GM21786 (cell line): ENCODE measurements around the gene HMGCS2.
"Not testable (repeated sequence)": the region's sequence is repeated elsewhere in the genome, so short reads cannot be mapped to it uniquely, and the experiment has no call there.

Experiments
- ATAC-seq: cut with Tn5 transposase; IDR thresholded peaks from one replicate; pipeline ENCODE4 v1.9.1; 2021; ENCODE audit not compliant: unreplicated experiment

Gene HMGCS2

DNA sequence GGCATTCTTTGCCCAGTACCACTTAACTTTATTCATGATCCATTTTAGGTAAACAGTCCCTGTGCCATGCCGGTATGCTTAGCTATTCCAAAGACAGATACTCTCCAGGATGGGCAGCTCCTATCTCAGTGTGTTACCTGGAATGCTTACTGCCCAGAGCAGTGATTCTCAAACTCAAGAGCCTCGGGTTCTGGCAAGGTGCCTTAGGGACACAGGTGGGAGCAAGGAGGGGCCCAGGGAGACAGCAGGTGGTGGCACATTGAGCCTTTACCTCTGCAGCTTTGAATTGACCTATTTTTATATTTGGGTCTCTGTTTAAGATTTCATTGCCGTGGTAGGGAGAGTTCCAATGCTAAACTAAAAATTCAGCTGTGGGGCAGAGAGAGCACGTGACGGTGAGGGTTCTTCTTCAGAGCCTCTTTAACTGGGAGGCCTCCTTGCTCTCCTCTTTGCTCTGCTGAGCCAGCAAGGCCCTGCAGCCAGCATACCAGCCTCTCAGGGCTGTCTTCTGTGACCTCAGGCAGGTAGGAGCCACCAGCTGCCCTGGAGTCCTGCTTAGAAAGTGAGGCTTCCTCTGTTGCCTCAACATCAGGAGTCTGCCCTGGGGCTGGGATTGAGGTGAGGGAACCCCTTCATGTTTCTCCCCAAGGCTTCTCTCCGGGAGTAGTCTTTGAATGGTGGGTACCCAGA lies 36.8 kb downstream of the HMGCS2 start:
- ATAC-seq, result no peak

DNA sequence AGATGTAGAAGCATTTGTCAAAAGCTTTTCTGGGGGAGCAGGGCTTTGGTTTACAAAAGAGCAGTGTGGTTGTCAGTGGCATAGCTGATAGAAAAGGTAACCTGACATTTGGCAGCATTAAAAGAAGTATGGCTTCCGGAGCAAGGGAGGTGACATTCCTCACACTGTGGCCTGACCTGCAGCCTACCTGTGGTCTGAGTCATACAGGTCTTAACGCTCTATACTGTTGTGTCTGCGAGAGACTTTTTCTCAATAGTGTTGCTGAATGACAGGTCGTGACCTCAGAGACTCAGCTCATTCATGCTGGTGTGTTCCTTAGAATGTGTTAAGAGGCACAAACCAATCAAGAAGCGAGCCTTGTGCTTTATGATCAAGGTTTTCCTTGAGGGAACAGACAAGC lies 37.6 kb downstream of the HMGCS2 start:
- no peak for ATAC-seq

DNA sequence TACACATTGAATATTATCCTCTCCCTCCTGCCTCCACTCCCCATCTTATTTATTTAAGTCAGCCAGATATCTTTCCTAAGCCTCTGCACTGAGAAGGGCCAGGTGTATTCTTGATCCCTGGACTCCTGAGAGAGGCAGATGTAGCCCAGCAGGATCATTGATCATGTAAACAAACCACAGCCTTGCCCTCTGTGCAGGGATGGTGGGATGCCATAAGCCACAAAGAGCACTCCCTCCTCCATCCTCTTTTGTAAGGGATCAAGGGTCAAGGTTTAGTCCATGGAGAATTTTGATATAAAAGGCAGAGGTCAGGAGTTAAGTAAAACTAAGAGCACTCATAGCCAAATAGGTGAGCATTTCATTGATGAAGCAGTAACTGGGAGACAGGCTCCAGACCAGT lies 39.7 kb downstream of the HMGCS2 start:
- ATAC-seq, result no peak

DNA sequence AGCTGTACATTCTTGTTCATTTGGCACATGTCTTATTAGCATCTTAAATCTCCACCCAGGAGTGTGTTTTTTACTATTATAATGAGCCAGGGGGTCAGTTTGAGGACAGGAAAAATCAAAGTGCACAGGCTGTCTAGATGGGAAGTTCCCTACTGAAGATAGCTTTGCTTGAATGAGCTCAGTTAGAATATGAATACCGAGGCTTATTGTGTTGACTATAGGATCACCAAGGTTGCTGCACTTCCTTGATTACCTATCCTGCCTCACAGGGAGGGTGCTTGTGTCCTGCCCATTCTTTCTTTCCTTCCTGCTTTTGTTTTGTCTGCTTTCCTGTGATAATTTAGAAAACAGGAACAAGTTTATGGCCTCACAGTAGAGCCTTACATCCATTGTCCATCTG lies 40.7 kb downstream of the HMGCS2 start:
- ATAC-seq, result no peak

DNA sequence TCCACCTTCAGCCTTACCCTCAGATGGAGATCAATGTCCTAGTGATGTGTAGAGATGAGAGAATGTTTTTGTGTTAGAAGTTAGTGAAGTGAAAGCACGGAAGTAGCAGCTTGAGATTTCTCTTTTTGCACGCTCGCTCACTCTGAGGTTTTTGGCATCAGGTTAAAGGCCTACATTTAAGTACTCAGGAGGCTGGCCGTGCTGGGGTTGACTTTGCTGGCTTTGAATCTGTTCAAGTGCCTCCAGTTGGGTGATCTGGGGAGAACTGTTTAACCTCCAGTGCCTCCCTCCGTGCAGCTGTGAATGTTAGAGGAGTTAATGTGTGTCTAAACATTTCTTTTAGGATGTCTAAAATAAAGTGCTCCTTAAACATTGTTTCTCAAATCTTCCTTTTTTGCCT lies 43.1 kb downstream of the HMGCS2 start:
- no peak for ATAC-seq

DNA sequence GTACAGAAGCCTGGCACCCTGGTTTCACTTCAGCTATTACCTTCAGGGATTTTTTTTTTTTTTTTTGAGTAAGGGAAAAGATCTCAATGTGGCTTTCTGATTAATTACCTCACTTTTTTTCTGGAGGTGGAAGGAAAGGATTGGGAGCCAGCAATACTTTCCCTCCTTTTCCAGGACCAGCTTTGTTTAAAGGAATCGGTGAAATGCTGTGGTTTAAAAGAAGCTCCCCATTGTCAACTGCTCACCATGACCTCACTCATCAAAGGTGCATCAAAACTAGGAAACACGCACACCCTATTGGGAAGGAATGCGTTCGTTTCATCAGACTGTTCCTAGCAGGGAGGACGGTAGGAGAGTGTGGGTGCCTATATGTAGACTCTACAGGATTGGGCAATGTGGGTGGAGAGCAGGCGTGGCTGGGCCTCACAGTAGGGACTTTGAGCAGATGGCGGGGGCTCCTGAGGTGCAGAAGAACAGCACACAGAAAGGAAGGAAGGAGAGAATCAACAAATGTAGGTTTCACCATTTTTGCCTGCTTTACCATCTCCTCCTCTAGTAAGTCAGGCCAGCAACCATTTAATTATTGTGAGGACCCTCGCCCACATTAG lies 44.0 kb downstream of the HMGCS2 start:
- ATAC-seq, result no peak

DNA sequence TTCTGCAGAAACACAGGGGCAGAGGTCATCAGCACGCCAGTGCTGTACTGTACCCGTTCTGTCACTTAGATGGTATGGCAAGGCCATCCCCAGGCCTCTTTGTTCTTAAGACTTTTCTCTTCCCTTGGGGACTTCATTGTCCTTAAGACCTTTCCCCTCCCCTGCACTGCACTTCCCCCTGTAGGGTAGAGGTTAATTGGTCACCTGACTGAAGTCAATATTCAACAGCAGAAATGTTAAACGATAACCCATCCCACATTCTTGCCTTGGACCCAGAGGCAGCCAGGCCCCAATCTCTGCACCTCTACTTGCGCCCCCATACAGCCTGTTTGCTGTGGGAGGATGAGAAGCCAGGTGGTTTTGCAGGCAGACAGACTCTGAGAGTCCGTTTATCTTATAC lies 46.8 kb downstream of the HMGCS2 start:
- no peak for ATAC-seq

DNA sequence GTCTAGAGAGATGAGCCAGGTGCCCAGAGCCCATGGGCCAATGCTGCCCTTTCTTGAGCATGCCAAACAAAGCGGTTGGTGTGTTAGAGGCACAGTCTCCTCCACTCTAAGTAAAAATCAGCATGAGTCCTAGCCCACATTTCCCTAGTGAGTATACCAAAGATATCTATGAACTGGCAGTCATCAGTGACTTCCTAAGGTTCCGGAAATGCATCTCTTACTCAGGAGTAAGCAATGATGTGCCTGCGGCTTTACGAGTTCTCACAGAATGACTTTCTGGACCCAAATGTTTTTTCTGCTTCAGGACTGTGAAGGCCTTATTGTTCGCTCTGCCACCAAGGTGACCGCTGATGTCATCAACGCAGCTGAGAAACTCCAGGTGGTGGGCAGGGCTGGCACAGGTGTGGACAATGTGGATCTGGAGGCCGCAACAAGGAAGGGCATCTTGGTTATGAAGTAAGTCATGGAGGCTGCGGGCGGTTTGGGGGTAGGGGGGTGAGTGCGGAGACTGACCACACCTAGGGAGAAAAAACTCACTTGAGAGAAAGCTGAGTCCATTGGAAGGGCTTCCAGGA lies 47.8 kb downstream of the HMGCS2 start:
- ATAC-seq, result no peak

DNA sequence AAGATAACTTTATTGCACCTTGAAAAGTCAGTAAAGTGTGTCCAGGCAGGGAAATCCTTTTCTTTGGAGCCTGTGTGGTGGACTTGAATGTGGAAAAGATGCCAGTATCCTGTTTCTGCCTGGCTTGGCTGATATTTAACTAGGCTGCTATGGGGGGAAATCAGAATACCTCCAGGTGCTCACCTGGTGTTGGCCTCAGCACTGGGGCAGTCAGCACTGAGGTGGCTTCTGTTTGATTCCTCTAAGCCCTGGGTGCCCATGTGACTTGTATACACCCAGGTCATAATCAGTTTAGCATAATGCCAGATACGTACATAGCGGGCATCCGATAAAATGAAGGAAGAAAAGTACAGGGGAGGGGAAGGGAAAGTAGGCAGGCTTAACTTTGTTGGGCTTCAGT lies 49.7 kb downstream of the HMGCS2 start:
- no peak for ATAC-seq

DNA sequence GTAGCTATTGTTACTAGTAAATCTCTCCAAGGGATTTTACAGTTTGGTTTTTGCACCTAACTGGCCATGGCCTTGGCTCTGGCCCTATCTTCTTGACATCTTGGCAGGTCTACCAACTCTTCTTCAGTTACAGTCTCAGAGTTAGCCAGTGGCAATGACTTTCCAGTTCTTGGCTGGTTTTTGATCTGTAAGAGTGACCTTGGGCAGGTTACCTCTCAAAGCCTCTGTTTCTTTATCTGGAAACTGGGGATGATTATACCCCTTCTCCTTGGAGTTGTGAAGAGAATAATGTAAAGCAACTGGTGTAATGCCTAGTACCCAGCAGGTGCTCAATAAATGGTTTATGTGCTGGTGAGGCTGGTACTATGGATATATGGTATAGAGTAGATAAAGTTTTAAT lies 50.3 kb downstream of the HMGCS2 start:
- no peak for ATAC-seq

DNA sequence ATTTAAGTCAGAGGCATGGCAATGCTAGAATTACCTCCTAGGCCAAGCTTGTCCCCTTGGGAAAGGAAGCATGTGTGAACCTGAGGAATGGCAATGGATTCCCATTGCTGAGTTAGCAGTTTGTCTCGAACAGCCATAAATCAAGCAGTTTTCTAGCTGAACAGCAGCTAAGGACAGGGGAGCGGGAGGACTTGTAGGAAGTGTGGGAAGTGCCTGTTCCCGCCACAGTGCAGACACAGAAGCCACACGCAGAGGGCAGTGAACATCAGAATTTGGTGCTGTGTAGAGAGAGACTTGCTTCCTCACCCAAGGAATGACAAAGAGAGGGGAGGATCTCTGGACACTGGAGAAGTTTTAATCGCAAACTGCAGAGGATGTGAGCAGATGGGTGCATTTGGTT lies 53.2 kb downstream of the HMGCS2 start:
- ATAC-seq, result no peak

DNA sequence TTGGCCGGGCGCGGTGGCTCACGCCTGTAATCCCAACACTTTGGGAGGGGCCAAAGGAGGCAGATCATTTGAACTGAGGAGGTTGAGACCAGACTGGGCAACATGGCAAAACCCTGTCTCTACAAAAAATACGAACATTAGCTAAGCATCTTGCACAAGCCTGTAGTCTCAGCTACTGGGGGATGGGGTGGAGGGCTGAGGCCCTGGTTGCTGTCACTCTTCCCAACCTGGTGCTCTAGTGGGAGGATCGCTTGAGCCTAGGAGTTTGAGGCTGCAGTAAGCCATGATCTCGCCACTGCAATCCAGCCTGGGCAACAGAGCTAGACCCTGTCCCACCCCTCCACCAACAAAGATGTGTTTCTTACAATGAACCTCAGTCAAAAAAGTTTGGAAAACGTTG lies 54.1 kb downstream of the HMGCS2 start:
- no peak for ATAC-seq

DNA sequence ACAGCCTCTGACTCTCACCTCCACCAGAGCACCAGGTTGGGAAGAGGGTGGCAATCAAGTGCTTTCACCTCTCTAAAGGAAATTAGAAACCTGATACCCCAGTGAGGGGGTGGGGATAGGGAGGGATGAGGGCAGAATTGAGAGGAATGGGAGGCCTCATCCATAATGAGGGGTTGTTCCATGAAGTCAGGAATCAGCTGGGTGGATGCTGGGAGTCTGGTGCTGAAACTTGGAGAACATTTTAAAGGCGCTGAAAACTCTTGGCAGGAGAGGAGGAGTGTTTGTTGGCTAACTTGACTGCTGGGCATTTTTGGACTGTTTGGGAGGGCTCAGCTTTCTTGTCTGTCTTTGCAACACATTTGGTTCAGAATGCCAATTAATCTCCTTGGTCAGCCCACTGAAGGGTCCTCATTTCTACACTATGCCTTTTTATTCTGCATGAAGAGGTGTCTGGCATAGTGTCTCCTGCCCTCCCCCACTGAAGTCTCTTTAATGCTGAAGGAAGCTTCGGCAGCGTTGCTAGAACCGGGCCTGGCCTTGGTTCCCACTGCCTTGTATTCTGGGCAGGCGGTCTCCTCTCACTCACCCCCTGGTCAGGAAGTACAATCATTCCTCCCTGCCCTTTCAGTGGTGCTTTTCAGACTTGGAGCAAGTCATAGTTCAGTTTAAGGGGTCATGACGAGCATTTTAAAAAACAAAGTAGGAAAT lies 54.8 kb downstream of the HMGCS2 start:
- ATAC-seq, result no peak

DNA sequence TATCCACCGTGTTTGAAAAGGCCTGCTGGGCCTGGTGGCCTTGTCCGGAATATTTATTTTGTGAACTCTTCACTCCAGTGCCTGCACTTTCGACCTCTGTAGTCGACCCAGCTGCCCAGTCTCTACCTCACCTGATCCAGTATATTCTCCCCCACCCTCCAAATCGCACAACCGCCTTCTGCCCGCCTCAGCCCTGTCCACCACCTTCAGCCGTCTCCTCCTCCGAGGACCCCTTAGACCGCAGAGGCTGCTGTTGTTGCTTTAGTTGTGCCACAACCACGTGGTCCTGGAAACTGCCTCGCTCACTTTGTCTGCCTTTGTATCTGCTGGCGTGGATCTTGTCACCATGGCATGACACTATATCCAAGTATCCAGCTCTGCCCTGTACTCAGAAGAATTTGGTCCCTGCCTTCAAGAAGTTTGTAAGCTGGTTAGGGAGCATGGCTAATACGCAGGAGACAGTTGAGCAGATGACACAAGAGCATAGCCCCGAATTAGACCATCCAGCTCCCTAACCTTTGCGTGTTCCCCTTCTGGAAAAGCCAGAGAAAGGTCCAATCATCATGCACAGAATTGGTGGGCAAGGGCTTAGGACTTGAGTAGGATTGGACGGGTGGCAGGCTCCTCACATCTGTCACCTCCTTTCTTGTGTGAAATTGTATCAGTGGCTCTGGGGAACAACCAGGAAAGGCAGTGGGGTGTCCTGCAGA lies 55.5 kb downstream of the HMGCS2 start:
- no peak for ATAC-seq

DNA sequence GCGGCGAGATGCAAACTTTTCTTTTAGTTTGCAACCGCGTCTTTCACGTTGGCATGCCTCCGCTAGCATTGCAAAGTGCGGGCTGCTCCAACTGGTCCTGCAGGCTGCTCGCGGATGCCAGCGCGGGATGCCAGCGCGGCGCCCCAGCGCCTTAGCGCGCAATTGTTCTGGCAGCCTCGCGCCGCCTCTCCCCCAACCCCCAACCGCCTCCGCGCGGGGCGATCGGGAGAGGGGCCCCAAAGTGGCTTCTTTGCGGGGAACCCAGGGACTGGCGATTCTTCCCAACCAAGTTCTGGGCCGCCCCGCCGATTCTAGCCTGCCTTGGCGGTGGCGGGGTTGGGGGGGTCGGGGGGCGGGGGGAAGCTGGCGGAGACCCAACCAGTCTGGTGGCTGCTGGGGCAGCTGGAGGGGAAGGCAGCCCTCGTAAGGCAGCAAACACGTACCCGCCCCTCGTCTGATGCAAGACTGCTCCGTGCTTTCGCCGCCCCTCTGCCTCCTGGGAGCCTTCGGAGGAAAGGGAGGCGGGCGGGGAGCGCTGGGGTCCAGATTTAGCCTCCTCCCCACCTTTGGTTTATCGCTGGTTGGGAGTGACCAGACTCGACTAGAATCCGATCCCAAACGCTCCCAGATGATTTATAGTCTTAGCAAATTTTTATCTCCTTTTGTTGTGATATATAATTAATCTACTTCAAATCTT lies 56.2 kb downstream of the HMGCS2 start:
- peak; percentile 47 for ATAC-seq

DNA sequence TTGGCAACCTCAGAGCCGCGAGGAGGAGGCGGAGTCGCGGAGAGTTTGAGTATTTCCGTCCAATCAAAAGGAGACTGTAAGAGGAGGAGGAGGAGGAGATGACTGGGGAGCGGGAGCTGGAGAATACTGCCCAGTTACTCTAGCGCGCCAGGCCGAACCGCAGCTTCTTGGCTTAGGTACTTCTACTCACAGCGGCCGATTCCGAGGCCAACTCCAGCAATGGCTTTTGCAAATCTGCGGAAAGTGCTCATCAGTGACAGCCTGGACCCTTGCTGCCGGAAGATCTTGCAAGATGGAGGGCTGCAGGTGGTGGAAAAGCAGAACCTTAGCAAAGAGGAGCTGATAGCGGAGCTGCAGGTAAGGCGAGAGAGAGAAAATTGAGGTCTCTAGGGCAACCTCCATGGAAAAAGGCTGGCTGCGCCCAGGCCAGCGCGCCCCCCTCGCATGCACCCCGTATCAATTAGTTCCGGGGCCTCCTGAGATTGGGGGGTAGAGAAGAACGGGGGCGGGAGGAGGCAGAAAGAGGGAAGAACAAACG lies 56.8 kb downstream of the HMGCS2 start, which contains the start of gene PHGDH:
PHGDH (plus strand) TSS at position 131 of the 538 bp plus-strand sequence; CDS start at position 220, 89 bp downstream.
- ATAC-seq, result peak; percentile 66

DNA sequence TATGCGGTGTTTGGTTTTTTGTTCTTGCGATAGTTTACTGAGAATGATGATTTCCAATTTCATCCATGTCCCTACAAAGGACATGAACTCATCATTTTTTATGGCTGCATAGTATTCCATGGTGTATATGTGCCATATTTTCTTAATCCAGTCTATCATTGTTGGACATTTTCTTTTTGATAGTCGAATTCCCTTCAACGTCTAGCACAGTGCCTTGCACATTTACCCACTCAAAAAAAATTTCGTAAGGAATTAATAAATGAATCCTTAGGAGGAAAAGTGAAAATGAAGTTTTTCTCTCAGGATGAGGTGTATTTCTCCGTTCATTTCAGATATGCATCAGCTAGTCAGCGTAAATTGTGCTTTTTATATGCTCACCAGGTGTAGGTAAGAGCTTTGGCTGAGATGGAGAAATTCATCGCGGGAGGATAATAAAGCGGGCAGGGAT lies 57.3 kb downstream of the HMGCS2 start:
- not testable (repeated sequence) for ATAC-seq

DNA sequence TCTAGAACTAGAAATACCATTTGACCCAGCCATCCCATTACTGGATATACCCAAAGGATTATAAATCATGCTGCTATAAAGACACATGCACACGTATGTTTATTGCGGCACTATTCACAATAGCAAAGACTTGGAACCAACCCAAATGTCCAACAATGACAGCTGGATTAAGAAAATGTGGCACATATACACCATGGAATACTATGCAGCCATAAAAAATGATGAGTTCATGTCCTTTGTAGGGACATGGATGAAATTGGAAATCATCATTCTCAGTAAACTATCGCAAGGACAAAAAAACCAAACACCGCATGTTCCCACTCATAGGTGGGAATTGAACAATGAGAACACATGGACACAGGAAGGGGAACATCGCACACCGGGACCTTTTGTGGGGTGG lies 62.1 kb downstream of the HMGCS2 start:
- not testable (repeated sequence) for ATAC-seq

DNA sequence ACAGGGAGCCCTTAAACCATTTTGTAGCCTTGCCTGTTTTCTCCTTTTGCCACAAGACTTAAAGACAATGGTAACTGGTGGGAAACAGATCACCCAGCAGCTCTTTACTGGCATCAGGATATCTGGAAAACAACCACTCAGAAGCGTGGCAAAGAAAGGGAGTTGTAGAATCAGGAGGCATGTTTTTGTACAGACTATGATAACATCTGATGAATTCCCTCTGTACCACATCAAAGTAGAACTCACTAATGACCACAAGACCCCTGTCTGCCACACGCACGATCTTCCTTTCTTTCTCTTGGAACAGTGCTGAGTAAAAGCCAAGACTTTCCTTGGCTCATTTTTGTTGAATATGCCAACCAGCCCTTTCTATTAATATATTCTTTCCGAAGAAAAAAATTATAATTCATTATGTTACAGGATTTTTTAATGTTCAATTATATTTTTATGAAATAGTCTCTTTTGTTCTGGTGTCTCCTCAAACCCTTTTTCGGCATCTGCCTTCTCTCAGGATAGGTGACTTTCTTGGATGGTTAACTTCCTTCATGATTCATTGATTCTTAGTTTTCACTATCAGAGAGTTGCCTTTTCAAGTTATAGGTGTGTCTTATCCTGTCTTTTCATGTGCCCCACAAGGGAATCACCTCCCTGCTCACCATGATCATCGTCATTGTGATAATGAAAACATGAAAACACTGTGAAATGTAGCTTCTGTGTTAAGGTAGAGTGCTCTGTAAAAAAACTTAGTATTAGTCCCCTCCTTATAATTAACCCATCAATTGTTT lies 64.8 kb downstream of the HMGCS2 start:
- ATAC-seq, result no peak

DNA sequence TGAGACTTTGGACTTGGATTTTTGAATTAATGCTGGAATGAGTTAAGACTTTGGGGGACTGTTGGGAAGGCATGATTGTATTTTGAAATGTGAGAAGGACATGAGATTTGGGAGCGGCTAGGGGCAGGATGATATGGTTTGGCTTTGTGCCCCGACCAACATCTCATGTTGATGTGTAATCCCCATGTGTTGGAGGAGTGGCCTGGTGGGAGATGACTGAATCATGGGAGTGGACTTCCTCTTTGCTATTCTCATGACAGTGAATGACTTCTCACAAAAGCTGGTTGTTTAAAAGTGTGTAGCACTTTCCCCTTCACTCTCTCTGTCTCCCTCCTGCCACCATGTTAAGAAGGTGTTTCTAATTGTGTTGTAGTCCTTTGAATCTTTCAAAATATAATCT lies 66.3 kb downstream of the HMGCS2 start:
- ATAC-seq, result no peak
